ENCODE results near the gene PLEKHA1.

The PLEKHA1 gene

GRCh38 chr10:122379041-122379440, 4.5 kb downstream of the PLEKHA1 start:
- DNase-seq (ENCODE audit: low read depth) = no peak

GRCh38 chr10:122379537-122379936, 5.0 kb downstream of the PLEKHA1 start:
- no peak for DNase-seq (ENCODE audit: low read depth)

- no peak for DNase-seq (ENCODE audit: low read depth)
Measured at GRCh38 chr10:122380703-122381102, 6.2 kb downstream of the PLEKHA1 start.

GRCh38 chr10:122381680-122382079, 7.2 kb downstream of the PLEKHA1 start:
- DNase-seq (ENCODE audit: low read depth) = no peak

- no peak for DNase-seq (ENCODE audit: low read depth)
Measured at GRCh38 chr10:122386514-122386913, 12.0 kb downstream of the PLEKHA1 start.

- no peak for DNase-seq (ENCODE audit: low read depth)
Measured at GRCh38 chr10:122387572-122387971, 13.1 kb downstream of the PLEKHA1 start.

GRCh38 chr10:122388287-122388997, 13.9 kb downstream of the PLEKHA1 start:
- no peak for DNase-seq (ENCODE audit: low read depth)

GRCh38 chr10:122390271-122390670, 15.8 kb downstream of the PLEKHA1 start:
- no peak for DNase-seq (ENCODE audit: low read depth)

GRCh38 chr10:122390679-122391078, 16.2 kb downstream of the PLEKHA1 start:
- DNase-seq (ENCODE audit: low read depth) = no peak

- no peak for DNase-seq (ENCODE audit: low read depth)
Measured at GRCh38 chr10:122391875-122392274, 17.4 kb downstream of the PLEKHA1 start.

- no peak for DNase-seq (ENCODE audit: low read depth)
Measured at GRCh38 chr10:122392835-122393234, 18.3 kb downstream of the PLEKHA1 start.

- DNase-seq (ENCODE audit: low read depth) = no peak
Measured at GRCh38 chr10:122393288-122393687, 18.8 kb downstream of the PLEKHA1 start.

GRCh38 chr10:122402548-122403131, 28.1 kb downstream of the PLEKHA1 start:
- no peak for DNase-seq (ENCODE audit: low read depth)

- DNase-seq (ENCODE audit: low read depth) = no peak
Measured at GRCh38 chr10:122404576-122404975, 30.1 kb downstream of the PLEKHA1 start.

GRCh38 chr10:122407375-122408125, 33.0 kb downstream of the PLEKHA1 start:
- no peak for DNase-seq (ENCODE audit: low read depth)

GRCh38 chr10:122413327-122413726, 38.8 kb downstream of the PLEKHA1 start:
- no peak for DNase-seq (ENCODE audit: low read depth)

- no peak for DNase-seq (ENCODE audit: low read depth)
Measured at GRCh38 chr10:122417667-122418066, 43.2 kb downstream of the PLEKHA1 start.

- DNase-seq (ENCODE audit: low read depth) = no peak
Measured at GRCh38 chr10:122419016-122419415, 44.5 kb downstream of the PLEKHA1 start.

GRCh38 chr10:122419876-122420623, 45.5 kb downstream of the PLEKHA1 start:
- DNase-seq (ENCODE audit: low read depth) = no peak

- DNase-seq (ENCODE audit: low read depth) = no peak
Measured at GRCh38 chr10:122420624-122421007, 46.1 kb downstream of the PLEKHA1 start.

GRCh38 chr10:122421054-122421625, 46.6 kb downstream of the PLEKHA1 start:
- no peak for DNase-seq (ENCODE audit: low read depth)

GRCh38 chr10:122421742-122422141, 47.2 kb downstream of the PLEKHA1 start:
- no peak for DNase-seq (ENCODE audit: low read depth)
